Skin of body (tissue), 2 donors: ENCODE data around the gene OPN3. TPM values are rescaled to one million over a fixed set of nuclear protein-coding genes. Genes with fewer than 3 reads are reported as not detected.

Experiments
- DNase-seq: peaks from one replicate; lab custom pipeline; 2025; lab: John Stamatoyannopoulos, UW
- total RNA-seq: library from RNA; depleted of rRNA; stranded (reverse); fragments of >200 nt; gene quantifications from one replicate; pipeline ENCODE4 v1.2.3, GENCODE V29; 2014

The OPN3 gene
- total RNA-seq, 1 donor from 2014 or later = 11.9 TPM

DNA sequence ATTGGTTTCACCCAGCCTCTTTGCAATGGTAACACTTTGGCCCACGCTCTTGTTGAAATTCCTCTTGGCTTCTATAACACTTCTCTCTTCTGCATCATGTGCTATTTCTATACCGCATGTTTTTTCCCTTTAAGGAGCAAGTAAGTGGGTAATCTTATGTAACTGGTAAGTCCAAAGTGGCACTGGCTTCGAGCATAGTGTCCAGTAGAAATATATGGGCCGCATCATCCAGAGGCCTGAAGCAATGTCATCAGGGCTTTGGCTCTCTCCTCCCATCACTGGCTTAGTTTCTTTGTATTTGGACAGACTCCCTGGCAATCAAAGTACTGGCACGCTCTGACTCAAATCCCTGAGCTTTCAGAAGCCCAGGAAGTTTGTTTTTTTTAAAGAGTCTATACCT is 17.5 kb downstream of the OPN3 start:
- DNase-seq = no peak

DNA sequence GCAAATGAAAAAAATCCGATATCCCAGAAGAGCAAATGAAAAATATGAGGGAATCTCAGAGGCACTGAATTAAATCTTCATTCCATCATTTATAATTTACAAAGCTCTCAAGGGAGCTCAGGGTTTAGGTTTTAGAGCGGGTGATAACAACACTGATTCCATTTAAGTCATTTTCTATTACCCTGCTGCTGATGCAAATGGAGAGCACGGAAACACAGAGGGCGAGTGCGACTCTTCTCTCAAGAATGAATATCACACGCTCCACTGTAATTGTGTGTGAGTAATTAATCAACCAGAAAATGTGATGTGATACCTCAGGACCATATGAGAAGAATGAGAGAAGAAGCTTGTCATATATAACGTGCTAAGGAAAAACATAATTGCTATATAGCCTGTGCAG is 22.7 kb downstream of the OPN3 start:
- no peak for DNase-seq

DNA sequence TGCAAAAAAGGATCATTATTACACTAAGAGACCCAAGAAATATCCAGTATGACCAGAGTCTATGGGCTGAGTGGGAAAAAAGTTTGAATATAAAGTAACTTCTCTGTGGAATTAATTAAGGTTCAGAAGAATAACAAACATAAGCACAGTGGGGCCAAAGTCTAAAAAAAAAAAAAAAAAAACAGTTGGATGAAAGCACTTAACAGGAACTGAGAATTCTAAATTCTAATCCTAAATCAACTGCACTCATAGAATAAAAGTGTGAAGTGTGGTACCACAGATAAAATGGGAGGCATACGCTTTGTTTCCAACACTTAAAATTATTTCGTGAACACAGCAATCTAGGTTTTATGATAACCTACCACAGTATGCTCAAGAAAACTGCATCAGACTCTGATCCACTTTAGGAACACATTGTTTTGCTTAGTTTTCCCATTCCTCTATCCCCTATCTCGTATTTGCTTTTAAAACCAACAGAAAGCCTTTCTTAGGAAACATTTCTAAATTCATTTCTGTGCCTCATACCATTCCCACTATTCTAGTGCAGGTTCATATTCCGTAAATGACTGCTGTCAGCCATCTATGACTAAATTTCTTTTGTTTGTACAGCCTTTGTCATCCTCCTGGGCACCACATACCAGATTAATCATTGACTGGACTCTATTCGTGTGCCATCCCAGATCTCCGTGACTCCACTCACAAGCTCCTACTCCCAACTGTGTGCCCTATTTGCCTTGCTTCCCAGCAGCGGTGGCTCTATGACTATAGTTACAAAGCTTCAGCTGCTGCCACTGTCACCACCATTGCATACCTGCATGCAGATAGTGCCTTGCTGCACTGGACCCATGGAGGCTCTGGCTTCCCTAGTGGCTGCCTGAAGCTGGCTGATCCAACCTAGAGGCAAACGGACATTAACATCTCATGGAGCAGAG is 24.9 kb downstream of the OPN3 start:
- no peak for DNase-seq

DNA sequence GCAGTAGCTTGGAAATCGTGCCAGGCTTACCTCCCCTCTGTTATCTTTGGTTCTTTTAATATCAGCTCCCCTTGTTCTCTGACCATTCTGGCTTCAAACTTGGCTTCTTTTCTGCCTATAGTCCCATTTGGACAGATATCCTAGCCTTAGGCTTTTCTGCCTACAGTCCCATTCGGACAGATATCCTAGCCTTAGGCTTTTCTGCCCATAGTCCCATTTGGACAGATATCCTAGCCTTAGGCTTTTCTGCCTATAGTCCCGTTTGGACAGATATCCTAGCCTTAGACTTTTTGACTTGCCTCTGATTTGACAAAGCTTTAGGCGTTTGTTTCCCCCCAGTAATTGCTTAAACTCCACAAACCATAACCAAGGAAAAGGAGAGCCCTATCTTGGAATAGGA is 25.6 kb downstream of the OPN3 start:
- DNase-seq = no peak

DNA sequence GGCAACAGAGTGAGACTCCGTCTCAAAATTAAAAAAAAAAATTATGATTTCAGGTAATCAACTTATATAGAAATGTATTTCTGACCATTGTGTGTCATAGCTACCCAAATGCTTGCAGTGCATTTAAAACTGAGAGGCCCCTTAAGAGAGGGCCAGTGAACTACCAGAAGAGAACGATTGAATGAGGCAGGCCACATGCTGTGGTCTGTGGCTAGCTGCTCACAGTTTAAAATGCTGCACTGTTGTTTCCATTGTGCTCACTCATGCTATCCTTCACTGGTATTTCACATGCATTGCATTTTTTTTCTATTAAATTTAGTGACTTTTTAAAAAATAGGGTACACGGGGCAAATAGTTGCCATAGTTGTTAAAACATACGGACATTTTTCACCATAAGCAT is 26.0 kb downstream of the OPN3 start:
- no peak for DNase-seq

DNA sequence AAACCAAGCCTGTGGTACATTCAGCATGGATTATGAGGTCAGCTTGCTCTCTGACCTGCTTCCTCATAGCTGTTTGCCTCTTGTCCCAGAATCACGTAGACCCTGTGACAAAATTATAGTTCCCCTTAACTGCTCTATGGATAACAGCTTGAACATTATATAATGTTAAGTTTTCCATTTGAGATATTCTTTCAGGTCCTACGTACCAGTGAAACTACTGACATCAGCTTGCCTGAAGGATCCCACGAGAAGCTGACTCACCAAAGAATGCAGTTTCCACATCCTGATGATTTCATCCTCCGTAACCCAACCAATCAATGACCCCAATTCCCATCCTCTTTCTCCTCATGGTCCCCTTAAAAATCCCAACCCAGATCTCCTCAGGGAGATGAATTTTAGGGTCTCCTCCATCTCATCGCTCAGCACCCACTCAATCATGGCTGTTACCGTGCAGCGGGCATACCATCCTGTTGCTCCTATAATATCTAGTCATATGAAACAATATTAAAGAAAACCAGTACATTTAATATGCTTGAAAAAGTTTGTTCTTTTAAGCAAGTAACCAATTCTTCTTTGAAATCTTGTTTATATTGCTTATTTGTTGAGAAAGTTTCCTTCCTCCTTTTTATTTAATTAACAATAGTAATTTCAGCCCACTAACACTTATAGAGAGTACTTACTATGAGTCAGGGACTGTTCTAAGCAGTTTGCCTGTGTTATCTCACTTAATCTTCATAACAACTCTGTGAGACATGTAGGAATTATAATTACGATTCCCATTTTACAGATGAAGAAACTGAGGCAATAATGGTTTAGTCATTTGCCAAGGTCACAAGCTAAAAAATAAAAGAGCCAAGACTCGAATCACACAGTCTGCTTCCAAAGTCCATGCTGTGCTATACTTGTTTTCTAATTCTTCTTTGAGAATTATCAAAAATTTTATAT is 27.4 kb downstream of the OPN3 start:
- DNase-seq = no peak

DNA sequence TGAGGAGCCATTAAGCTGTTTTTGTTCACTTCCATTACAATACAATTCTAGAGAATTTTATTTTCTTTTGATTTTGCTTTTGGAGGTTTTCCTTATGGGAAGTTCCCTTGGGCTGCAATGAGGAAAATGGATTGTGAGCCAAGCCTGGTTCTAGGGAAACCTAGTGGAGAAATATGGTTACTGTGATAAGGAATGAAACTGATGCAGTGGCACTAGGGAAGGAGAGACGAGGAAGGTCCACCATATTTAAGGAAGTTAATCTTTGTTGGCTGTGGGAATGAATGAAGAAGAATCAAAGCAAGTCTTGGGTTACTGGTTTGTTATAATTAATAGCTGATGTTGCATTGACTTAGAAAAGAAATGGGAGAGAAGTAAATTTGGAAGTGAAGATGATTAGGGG is 28.4 kb downstream of the OPN3 start:
- DNase-seq = no peak

DNA sequence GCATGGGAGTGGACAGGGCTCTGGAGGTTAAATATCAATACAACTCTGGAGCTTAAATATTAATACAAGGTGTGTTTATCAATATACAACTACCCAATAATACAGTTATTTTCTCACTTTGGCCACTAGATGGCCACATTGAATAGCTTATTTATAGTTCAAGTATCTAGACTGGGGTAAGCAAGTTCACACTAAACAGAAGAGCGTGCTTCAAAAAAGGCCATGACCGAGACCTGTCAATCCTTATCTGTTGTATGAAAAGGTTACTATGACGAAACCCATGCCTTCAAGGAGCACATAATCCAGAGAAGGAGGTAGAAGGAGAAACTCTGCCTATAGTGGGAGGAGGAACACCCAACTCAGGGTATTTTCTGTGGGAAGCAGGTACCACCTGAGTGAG is 29.1 kb downstream of the OPN3 start:
- DNase-seq = peak; percentile 18

DNA sequence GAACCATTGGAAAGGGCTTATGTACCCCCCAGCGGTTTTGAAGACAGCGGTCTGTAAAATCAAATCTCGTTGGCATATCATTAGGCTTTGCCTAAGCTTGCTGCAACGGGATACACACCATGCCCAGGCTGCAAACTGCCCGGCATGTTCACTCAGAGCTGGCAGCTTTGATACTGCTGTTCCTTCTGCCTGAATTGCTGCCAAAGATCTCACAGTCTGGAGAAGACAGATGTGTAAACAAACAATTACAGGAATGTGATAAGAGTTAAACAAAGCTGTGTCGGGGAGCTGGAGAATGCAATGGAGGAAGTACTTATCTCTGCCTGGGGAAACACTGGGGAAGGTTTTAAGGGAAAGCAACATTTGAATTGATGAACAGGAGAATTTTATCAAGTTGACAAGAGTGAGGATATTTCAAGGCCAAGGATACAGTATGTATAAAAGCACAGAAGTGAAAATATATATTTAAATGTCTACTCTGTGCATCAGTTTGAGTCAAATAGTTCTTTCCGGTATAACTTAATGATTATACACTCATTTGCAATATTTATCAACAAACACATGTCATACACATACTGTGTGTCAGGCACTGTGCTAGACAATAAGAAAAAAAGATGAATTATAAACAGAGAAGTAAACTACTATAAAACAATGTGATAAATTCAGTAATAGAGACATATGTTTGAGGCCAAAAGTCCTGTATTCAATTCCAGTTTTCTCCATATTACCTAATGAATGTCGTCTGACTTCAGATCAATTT is 29.9 kb downstream of the OPN3 start:
- DNase-seq = no peak

DNA sequence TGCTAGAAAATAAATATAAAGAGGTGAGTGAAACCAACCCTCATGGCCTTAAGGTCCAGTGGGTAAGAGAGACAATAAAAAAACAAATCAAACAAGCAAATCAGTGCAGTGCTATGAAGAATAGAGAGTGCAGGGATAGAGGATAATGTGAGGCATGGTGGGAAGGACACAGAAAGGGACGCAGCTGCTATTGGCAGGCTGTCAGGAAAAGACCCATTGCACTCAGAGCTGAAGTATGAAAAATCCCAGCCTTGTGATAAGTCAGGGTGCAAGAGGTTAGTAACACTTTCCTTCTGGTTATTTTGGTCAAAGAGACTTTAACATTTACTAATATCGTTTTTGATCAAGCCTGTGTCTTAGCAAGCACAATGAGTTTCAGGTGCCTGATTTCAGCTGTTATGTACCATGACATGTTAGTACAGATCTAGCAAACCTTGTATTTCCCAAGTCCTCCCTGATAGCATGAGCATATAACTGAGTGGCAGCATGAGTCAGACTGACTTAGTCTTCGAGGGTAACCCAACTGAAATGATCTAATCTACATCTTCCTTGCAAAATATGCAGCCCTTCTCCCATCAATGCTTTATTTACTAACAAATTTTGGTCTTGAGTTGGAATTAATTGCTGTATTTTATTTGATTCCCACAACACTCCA is 31.7 kb downstream of the OPN3 start:
- no peak for DNase-seq

DNA sequence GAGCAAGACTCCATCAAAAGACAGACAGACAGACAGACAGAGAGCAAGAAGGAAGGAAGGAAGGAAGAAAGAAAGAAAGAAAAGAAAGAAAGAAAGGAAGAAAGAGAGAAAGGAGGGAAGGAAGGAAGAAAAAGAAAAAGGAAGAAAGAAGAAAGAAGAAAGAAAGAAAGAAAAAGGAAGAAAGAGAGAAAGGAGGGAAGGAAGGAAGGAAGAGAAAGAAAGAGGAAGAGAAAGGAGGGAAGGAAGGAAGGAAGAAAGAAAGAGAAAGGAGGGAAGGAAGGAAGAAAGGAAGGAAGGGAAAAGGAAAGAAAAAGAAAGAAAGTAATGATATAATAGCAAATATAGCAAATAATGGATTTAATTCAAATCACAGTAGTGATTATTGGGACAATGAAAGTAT is 32.7 kb downstream of the OPN3 start:
- DNase-seq = no peak

DNA sequence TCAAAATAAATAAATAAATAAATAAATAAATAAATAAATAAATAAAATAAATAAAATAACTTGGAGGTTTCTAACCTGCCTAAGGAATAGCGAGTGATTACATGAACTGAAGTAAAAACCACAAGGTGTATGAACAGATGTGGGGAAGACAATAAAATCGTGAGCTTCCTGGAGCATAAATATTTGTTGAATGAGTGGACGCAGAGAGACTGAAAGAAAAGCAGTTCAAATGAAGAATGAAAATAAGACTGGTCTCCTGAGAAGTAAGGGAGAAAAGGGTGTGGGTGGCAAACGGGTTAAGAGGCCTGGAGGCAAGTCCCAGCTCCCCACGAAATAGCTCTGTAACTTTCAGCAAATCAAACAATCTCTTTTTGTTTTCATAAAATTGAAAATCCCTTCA is 33.6 kb downstream of the OPN3 start:
- DNase-seq = no peak

DNA sequence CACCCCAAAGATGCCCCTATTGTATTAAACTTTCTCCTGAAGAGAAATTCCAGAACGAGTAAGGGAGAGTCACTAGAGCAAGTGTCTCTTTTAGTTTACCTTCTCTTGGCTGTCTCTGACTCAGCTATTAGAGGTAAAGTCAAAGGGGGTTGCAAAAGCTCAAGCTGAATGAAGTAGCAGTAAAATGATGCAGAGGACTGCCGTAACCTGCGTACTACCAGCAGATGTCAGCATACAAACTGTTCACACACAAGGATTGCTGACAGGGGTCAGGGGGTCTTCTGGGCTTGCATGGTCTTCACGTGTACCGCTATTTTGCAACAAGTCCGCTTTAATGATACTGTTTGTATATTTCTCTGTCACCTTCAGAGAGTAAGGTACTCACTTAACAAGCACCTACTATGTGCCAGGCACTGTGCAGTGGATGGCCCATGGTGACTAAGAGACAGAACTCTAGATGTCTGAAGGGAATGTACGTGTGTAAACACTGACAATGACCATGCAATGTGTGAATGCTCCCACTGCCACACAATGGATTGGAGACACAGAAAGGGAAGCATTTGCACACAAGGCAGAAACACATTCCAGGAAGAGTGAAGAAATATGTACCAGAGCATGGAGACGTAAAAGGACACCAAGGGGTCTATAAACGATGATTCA is 34.9 kb downstream of the OPN3 start:
- DNase-seq = no peak

DNA sequence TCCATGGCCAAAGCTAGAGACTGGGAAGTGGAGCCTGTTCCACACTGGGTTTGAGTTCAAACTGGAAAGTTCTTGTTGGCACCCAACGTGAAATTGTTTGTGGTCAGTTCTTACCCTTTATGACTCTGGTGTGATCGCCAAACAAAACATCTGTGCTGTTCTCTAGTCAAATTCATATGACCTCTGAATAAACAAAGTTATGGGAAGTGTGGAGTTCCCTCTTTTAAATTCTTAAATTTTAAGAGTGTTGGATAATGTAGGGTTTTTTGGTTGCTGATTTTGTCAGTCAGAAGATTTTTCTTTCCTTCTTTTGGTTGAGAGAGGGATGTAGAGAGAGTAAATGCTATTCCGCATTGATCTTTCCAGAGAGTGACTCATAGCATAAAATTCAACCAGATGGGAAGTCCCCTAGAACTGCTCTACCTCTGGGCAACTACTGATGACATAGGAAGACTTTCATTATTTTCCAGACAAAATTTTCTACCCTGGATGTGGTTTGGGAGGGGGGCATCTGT is 36.4 kb downstream of the OPN3 start:
- no peak for DNase-seq

DNA sequence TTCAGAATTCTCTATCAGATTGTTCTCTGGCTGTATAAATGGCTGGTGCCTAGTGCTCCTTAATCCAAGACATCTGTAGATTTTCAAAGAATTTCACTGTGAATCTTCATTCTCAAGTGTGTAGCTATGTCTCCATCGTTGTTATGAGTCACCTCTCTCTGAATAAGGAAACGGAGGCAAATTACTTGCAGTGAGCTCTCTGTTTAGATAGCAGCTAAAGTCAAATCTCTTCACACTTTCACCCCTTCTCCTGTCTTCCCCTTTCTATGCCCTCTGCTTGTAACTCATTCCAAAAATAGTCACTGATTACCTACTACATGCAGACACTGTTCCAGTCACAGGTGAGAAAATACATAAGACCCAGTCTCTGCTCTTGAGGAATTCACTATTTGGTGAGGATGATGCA is 39.7 kb downstream of the OPN3 start:
- DNase-seq = no peak

DNA sequence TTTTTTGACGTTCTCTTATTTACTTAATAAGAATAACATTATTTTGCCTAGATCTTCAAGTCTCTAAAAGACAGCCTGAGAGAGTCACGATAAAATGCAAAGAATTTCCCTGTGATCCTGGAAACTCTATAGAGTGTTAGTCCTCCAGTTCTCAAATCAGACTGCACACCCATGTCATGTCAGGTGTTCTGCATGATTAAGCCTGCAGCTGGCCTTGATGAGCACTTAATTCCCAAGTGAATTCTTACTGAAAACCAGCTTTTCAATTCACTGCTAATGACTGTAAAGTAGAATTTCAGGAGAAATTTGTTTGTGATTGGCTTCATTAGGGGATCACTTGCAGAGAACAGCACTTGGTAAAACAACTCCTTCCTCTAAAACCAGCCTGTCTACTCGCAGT is 41.9 kb downstream of the OPN3 start:
- DNase-seq = no peak

DNA sequence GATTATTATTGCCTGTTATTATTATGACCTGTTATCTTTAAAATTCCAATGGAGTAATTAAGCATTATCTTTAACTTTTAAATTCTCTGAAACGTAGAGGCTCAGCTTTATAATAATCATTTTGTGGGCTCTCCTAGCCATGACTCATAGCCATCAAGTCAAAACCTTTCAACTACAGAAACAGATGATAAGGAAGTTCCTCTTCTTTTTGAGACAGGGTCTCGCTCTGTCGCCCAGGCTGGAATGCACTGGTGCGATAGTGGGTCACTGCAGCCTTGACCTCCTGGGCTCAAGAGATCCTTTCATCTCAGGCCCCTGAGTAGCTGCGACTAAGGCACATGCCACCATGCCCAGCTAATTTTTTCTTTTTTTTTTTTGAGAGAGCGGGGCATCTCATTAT is 43.5 kb downstream of the OPN3 start:
- no peak for DNase-seq

DNA sequence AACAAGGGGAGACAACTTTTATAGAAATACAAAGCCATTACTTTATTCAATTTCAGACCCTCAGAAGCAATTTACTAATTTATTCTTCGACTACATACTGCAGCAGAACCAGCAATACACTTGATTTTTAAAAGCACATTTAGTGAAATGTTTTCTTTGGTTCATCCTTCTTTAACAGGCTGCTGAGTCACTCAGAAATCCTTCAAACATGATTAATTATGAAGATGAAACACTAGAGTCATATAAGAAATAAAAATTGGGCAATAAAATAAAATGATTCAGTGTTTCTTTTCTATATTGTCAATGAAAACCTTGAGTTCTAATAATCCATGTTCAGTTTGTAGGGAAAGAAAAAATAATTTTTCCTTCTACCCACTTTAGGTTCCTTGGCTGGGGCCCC is 47.0 kb downstream of the OPN3 start:
- DNase-seq = no peak

DNA sequence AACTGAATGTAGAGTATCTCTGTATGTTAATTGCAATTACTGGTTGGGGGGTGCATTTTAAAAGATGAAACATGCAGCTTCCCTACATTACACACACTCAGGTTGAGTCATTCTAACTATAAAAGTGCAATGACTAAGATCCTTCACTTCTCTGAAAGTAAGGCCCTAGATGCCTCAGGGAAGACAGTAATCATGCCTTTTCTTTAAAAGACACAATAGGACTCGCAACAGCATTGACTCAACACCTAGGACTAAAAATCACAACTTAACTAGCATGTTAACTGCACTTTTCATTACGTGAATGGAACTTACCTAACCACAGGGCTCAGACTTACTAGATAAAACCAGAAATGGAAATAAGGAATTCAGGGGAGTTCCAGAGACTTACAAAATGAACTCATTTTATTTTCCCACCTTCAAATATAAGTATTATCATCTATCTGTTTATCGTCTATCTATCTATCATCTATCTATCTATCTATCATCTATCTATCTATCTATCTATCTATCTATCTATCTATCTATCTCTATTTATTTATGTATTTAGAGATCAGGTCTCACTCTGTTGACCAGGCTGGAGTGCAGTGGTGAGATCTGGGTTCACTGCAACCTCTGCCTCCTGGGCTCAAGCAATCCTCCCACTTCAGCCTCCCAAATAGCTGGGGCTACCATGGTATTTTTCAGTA is 47.8 kb downstream of the OPN3 start:
- no peak for DNase-seq

DNA sequence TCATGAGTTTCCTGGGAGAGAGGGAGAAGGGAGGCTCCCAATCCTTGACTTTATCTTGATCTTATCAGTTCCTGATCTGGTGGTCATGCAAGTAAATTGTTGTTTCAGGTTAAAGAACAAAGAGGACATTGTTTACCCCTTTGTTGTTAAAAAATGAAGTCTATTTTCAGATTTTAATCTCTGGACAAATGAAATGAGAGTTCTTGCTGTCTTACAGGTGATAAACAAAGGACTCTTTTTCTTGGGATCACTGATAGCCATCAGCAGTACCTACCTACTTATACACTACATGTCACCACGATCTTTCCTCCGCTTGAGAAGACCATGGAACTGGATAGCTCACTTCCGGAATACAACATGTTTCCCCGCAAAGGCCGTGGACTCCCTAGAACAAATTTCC is 48.4 kb downstream of the OPN3 start:
- no peak for DNase-seq
